22Rv1 (cell line): ENCODE measurements around the gene CHST8.

ENCODE experiments used
- ZFX ChIP-seq: fragments of 450-650 bp; IDR thresholded peaks from 2 replicates; pipeline ENCODE4 v1.6.1; 2017; ENCODE audit warnings: antibody characterized with exemption, borderline replicate concordance
- TF ChIP-seq, protein P1 (sequence below): fragments of 450-650 bp; IDR thresholded peaks from 2 replicates; pipeline ENCODE4 v1.5.1; 2017; ENCODE audit warnings: mild to moderate bottlenecking

DNA sequence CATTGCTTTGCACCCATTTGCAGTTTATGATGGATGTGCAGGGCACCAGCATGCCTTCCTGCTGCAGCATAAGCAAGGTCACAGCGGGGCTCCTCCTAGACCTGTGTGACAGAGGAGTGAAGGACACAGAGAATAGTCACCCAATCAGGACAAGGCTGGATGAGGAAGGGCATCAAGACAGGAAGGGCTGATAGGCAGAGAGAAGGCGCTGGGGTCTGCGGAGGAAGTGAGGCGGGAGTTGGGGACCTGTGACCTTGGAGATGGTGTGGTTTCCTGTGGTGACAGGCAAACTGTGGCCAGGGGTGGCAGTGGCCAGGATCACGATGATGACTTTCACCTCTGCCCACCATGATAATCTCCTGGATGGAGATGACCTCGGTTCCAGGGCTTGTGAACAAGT is 158.5 kb downstream of the CHST8 start:
- TF ChIP-seq, protein P1, sequence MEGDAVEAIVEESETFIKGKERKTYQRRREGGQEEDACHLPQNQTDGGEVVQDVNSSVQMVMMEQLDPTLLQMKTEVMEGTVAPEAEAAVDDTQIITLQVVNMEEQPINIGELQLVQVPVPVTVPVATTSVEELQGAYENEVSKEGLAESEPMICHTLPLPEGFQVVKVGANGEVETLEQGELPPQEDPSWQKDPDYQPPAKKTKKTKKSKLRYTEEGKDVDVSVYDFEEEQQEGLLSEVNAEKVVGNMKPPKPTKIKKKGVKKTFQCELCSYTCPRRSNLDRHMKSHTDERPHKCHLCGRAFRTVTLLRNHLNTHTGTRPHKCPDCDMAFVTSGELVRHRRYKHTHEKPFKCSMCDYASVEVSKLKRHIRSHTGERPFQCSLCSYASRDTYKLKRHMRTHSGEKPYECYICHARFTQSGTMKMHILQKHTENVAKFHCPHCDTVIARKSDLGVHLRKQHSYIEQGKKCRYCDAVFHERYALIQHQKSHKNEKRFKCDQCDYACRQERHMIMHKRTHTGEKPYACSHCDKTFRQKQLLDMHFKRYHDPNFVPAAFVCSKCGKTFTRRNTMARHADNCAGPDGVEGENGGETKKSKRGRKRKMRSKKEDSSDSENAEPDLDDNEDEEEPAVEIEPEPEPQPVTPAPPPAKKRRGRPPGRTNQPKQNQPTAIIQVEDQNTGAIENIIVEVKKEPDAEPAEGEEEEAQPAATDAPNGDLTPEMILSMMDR = no peak
- TF ChIP-seq ZFX = no peak
